Neural cell (in vitro differentiated cells): ENCODE measurements around the gene LYPD3. TPM values are rescaled to one million over a fixed set of nuclear protein-coding genes. Genes with fewer than 3 reads are reported as not detected.

ENCODE experiments used
- H2AFZ ChIP-seq: fragments of 200-600, 300-800 bp; sonication (generic), shearing (Covaris generic); 2 replicates; pipeline ENCODE4 v1.6.0; 2014; ENCODE audit warnings: low read depth, mild to moderate bottlenecking, antibody characterized with exemption, low read length, moderate library complexity
- H3F3A ChIP-seq: fragments of 200-600 bp; shearing (Covaris generic); 2 replicates; pipeline ENCODE4 v1.6.1; 2016; ENCODE audit warnings: mild to moderate bottlenecking, moderate library complexity, mixed read lengths, antibody characterized with exemption, low read length; ENCODE audit not compliant: insufficient read depth, poor library complexity, severe bottlenecking
- H3K27ac ChIP-seq: fragments of 200-600, 300-800 bp; sonication (generic), shearing (Covaris generic); 2 replicates; pipeline ENCODE4 v1.5.1; 2014; ENCODE audit warnings: mild to moderate bottlenecking, low read length, moderate library complexity
- H3K27me3 ChIP-seq: fragments of 300-800, 200-600 bp; sonication (generic), shearing (Covaris generic); 2 replicates; pipeline ENCODE4 v1.6.0; 2014; ENCODE audit warnings: mild to moderate bottlenecking, low read depth, low read length, moderate library complexity; ENCODE audit not compliant: insufficient read depth
- H3K36me3 ChIP-seq: fragments of 300-800, 200-600 bp; sonication (generic), shearing (Covaris generic); 2 replicates; pipeline ENCODE4 v1.5.1; 2014; ENCODE audit warnings: mild to moderate bottlenecking, antibody characterized with exemption, low read length, moderate library complexity; ENCODE audit not compliant: insufficient read depth
- H3K4me2 ChIP-seq: fragments of 300-800, 200-600 bp; sonication (generic), shearing (Covaris generic); 2 replicates; pipeline ENCODE4 v1.6.0; 2014; ENCODE audit warnings: mild to moderate bottlenecking, low read length
- H3K4me3 ChIP-seq: fragments of 300-800, 200-600 bp; sonication (generic), shearing (Covaris generic); 2 replicates; pipeline ENCODE4 v1.5.1; 2014; ENCODE audit warnings: mild to moderate bottlenecking, low read length, moderate library complexity
- H3K79me2 ChIP-seq: fragments of 200-600 bp; shearing (Covaris generic); replicated peaks from 2 replicates; pipeline ENCODE4 v1.6.0; 2014; ENCODE audit warnings: mild to moderate bottlenecking, low read length, moderate library complexity; ENCODE audit not compliant: insufficient read depth
- H3K9ac ChIP-seq: fragments of 300-800, 200-600 bp; sonication (generic), shearing (Covaris generic); 2 replicates; pipeline ENCODE4 v1.6.1; 2016; ENCODE audit warnings: mild to moderate bottlenecking, low read length, mixed read lengths
- H3K9me2 ChIP-seq: fragments of 200-600 bp; shearing (Covaris generic); 2 replicates; pipeline ENCODE4 v1.6.1; 2016; ENCODE audit warnings: mild to moderate bottlenecking, low read length, mixed read lengths; ENCODE audit not compliant: insufficient read depth
- H3K9me3 ChIP-seq: fragments of 200-600, 300-800 bp; sonication (generic), shearing (Covaris generic); 2 replicates; pipeline ENCODE4 v1.6.1; 2016; ENCODE audit warnings: mild to moderate bottlenecking, mixed run types, low read length, moderate library complexity, mixed read lengths
- H4K20me1 ChIP-seq: fragments of 200-600 bp; shearing (Covaris generic); 2 replicates; pipeline ENCODE4 v1.6.1; 2016; ENCODE audit warnings: mild to moderate bottlenecking, mixed run types; ENCODE audit not compliant: insufficient read depth
- EP300 ChIP-seq: fragments of 450-650 bp; conservative IDR thresholded peaks from 2 replicates; pipeline ENCODE4 v1.6.1; 2014; ENCODE audit warnings: antibody characterized with exemption, mild to moderate bottlenecking, moderate library complexity; ENCODE audit not compliant: poor library complexity, severe bottlenecking
- EZH2 ChIP-seq: fragments of 200-600, 300-800 bp; shearing (Covaris generic), sonication (generic); IDR thresholded peaks from 2 replicates; pipeline ENCODE4 v1.6.1; 2014; ENCODE audit warnings: antibody characterized with exemption, low read length, borderline replicate concordance, mild to moderate bottlenecking; ENCODE audit not compliant: insufficient read depth, poor library complexity, severe bottlenecking
- MXI1 ChIP-seq: fragments of 450-650 bp; conservative IDR thresholded peaks from 2 replicates; pipeline ENCODE4 v1.6.1; 2014; ENCODE audit warnings: antibody characterized with exemption, mild to moderate bottlenecking; ENCODE audit not compliant: poor library complexity, severe bottlenecking
- POLR2AphosphoS5 ChIP-seq: IDR thresholded peaks from 2 replicates; pipeline ENCODE4 v1.6.1; 2012
- RAD21 ChIP-seq: fragments of 450-650 bp; conservative IDR thresholded peaks from 2 replicates; pipeline ENCODE4 v1.6.1; 2014; ENCODE audit warnings: antibody characterized with exemption, mild to moderate bottlenecking, moderate library complexity
- SMC3 ChIP-seq: fragments of 450-650 bp; conservative IDR thresholded peaks from 2 replicates; pipeline ENCODE4 v1.6.1; 2014; ENCODE audit warnings: antibody characterized with exemption, mild to moderate bottlenecking, moderate library complexity; ENCODE audit not compliant: poor library complexity
- TAF1 ChIP-seq: IDR thresholded peaks from 2 replicates; pipeline ENCODE4 v1.6.1; 2012; ENCODE audit warnings: low read depth
- polyA plus RNA-seq: library from polyadenylated mRNA; depleted of rRNA; stranded (reverse); fragments of >200 nt; gene quantifications from 2 replicates; pipeline ENCODE4 v1.2.3, GENCODE V29; 2014
- TF ChIP-seq, protein P1 (sequence below): IDR thresholded peaks from 2 replicates; pipeline ENCODE4 v1.6.1; 2012; ENCODE audit warnings: borderline replicate concordance
- TF ChIP-seq, protein P2 (sequence below): fragments of 450-650 bp; IDR thresholded peaks from 2 replicates; pipeline ENCODE4 v1.5.1; 2014; ENCODE audit warnings: antibody characterized with exemption, mild to moderate bottlenecking, moderate library complexity; ENCODE audit not compliant: poor library complexity, severe bottlenecking

Gene LYPD3
- polyA plus RNA-seq, 1 donor from 2014 or later = not detected

DNA sequence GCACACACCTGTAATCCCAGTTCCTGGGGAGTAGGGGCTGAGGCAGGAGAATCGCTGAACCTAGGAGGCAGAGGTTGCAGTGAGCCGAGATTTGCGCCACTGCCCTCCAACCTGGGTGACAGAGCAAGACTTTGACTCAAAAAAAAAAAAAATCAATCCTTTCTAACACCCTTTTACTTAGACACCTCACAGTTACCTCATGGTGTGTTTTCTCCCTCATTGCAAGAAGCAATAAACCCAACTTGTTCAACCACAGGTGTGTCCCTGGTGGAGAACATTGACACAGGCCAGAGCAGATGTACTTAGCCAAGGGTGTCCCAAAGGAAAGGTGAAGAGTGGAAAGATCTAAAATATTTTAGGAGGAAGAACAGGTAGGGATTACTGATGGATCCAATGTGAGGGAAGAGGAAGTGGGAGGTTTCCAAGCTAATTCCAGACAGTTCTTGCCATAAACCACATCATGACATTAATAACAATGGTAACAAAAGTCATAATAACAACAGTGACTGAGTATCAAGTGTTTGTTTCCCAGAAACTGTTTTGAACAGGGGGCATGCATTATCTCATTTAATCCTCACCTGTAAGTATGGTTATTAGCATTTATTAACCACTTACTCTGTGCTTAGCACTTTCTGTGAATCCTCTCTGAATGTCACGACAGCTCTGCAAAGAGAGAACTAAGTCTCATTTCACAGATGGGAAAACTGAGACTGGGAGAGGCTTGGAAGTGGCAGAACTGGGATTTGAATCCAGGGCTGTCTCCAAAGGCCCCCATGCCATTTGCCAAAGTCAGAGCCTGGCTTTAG, 3.1 kb upstream of the LYPD3 start:
- Histone ChIP-seq H3K27me3 (no peaks in the 10 kb centered on the region), H4K20me1 (no peaks in the 10 kb centered on the region), H3F3A (no peaks in the 10 kb centered on the region), H3K9me3 (no peaks in the 10 kb centered on the region), H3K9me2 (no peaks in the 10 kb centered on the region), H3K79me2 (no peaks in the 10 kb centered on the region), H3K9ac (no peak overlapping the region), H3K36me3 (no peaks in the 10 kb centered on the region), H2AFZ (no peak overlapping the region), H3K4me3 (no peak overlapping the region), H3K27ac (no peak overlapping the region), H3K4me2 (no peak overlapping the region)
- TF ChIP-seq SMC3 = no peak
- TF ChIP-seq, protein P1, sequence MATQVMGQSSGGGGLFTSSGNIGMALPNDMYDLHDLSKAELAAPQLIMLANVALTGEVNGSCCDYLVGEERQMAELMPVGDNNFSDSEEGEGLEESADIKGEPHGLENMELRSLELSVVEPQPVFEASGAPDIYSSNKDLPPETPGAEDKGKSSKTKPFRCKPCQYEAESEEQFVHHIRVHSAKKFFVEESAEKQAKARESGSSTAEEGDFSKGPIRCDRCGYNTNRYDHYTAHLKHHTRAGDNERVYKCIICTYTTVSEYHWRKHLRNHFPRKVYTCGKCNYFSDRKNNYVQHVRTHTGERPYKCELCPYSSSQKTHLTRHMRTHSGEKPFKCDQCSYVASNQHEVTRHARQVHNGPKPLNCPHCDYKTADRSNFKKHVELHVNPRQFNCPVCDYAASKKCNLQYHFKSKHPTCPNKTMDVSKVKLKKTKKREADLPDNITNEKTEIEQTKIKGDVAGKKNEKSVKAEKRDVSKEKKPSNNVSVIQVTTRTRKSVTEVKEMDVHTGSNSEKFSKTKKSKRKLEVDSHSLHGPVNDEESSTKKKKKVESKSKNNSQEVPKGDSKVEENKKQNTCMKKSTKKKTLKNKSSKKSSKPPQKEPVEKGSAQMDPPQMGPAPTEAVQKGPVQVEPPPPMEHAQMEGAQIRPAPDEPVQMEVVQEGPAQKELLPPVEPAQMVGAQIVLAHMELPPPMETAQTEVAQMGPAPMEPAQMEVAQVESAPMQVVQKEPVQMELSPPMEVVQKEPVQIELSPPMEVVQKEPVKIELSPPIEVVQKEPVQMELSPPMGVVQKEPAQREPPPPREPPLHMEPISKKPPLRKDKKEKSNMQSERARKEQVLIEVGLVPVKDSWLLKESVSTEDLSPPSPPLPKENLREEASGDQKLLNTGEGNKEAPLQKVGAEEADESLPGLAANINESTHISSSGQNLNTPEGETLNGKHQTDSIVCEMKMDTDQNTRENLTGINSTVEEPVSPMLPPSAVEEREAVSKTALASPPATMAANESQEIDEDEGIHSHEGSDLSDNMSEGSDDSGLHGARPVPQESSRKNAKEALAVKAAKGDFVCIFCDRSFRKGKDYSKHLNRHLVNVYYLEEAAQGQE = no peak
- no peak for TF ChIP-seq RAD21
- TF ChIP-seq EZH2 = no peak
- no peak for TF ChIP-seq POLR2AphosphoS5
- TF ChIP-seq MXI1 = no peak
- TF ChIP-seq, protein P2, sequence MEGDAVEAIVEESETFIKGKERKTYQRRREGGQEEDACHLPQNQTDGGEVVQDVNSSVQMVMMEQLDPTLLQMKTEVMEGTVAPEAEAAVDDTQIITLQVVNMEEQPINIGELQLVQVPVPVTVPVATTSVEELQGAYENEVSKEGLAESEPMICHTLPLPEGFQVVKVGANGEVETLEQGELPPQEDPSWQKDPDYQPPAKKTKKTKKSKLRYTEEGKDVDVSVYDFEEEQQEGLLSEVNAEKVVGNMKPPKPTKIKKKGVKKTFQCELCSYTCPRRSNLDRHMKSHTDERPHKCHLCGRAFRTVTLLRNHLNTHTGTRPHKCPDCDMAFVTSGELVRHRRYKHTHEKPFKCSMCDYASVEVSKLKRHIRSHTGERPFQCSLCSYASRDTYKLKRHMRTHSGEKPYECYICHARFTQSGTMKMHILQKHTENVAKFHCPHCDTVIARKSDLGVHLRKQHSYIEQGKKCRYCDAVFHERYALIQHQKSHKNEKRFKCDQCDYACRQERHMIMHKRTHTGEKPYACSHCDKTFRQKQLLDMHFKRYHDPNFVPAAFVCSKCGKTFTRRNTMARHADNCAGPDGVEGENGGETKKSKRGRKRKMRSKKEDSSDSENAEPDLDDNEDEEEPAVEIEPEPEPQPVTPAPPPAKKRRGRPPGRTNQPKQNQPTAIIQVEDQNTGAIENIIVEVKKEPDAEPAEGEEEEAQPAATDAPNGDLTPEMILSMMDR = no peak
- TF ChIP-seq EP300 = no peak
- TF ChIP-seq TAF1 = no peak

DNA sequence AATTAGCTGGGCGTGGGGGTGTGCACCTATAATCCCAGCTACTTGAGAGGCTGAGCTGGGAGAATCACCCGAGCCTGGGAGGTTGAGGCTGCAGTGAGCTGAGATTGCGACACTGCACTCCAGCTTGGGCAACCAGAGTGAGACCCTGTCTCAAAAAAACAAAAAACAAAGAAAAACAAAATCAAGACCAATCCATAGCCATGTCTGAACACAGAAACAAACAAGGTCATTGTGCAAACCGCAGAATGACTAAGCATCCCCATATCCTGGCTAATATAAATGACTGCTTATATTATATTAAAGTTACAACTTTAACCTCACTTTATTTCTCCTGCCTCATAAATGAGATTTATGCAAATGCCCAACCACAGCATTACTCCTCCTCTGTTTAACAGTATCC, 2.3 kb upstream of the LYPD3 start:
- no peak overlapping the region for H3K27ac ChIP-seq
- H3K27me3 ChIP-seq = no peaks in the 10 kb centered on the region
- H3K4me2 ChIP-seq = no peak overlapping the region
- TF ChIP-seq, protein P1 = no peak
- TF ChIP-seq RAD21 (no peak), TAF1 (no peak), EZH2 (no peak), EP300 (no peak), SMC3 (no peak)
- TF ChIP-seq, protein P2 = no peak
- H3K36me3 ChIP-seq = no peaks in the 10 kb centered on the region
- no peak overlapping the region for H3K4me3 ChIP-seq
- no peaks in the 10 kb centered on the region for H3F3A ChIP-seq
- H2AFZ ChIP-seq = no peak overlapping the region
- no peaks in the 10 kb centered on the region for H3K79me2 ChIP-seq
- H3K9me2 ChIP-seq = no peaks in the 10 kb centered on the region
- no peak overlapping the region for H3K9ac ChIP-seq
- no peaks in the 10 kb centered on the region for H4K20me1 ChIP-seq
- H3K9me3 ChIP-seq = no peaks in the 10 kb centered on the region
